Activated naive CD8-positive, alpha-beta T cell treated with anti-CD3 and anti-CD28 coated beads for 36 hours (primary cell): ENCODE results near the gene CGREF1. TPM values are rescaled to one million over a fixed set of nuclear protein-coding genes. Genes with fewer than 3 reads are reported as not detected.

ENCODE experiments used
- DNase-seq: peaks from one replicate; pipeline ENCODE4 v3.0.0; 2021
- H3K27ac Mint-ChIP-seq: one replicate; pipeline ENCODE4 v1.8.0; 2022; ENCODE audit warnings: mild to moderate bottlenecking, moderate library complexity, mixed read lengths
- H3K27me3 Mint-ChIP-seq: one replicate; pipeline ENCODE4 v1.8.0; 2022; ENCODE audit warnings: mild to moderate bottlenecking, mixed read lengths
- H3K36me3 Mint-ChIP-seq: one replicate; pipeline ENCODE4 v1.8.0; 2021; ENCODE audit warnings: mild to moderate bottlenecking, mixed read lengths
- H3K4me1 Mint-ChIP-seq: one replicate; pipeline ENCODE4 v1.8.0; 2021; ENCODE audit warnings: mixed read lengths
- H3K4me3 Mint-ChIP-seq: one replicate; pipeline ENCODE4 v1.8.0; 2022; ENCODE audit warnings: mild to moderate bottlenecking, moderate library complexity, mixed read lengths
- H3K9me3 Mint-ChIP-seq: one replicate; pipeline ENCODE4 v1.8.0; 2022; ENCODE audit warnings: mixed read lengths
- total RNA-seq, 2 experiments: library from RNA; stranded (reverse); gene quantifications; one replicate each; pipeline ENCODE4 v1.2.3, GENCODE V29; 2021

The CGREF1 gene
- total RNA-seq: 1 to 10 TPM; 8.8 to 9.8 TPM

- peak; percentile 25 for DNase-seq
- peak within 1 kb of the TSS; percentile 34 for H3K27ac Mint-ChIP-seq
- H3K9me3 Mint-ChIP-seq: no peaks in the 10 kb centered on the region
- peak within 1 kb of the TSS; percentile 78 for H3K4me3 Mint-ChIP-seq
- peaks cover 14% of the 10 kb centered on the region for H3K4me1 Mint-ChIP-seq
- H3K36me3 Mint-ChIP-seq: peaks cover 6% of the 10 kb centered on the region
- H3K27me3 Mint-ChIP-seq: peaks cover 26% of the 10 kb centered on the region
Measured at GRCh38 chr2:27118525-27119329, at the start of gene CGREF1. Gene CGREF1, minus strand, starts transcription at chr2:27119128. Its CDS starts 14,762 bp downstream, at chr2:27104366.

DNA sequence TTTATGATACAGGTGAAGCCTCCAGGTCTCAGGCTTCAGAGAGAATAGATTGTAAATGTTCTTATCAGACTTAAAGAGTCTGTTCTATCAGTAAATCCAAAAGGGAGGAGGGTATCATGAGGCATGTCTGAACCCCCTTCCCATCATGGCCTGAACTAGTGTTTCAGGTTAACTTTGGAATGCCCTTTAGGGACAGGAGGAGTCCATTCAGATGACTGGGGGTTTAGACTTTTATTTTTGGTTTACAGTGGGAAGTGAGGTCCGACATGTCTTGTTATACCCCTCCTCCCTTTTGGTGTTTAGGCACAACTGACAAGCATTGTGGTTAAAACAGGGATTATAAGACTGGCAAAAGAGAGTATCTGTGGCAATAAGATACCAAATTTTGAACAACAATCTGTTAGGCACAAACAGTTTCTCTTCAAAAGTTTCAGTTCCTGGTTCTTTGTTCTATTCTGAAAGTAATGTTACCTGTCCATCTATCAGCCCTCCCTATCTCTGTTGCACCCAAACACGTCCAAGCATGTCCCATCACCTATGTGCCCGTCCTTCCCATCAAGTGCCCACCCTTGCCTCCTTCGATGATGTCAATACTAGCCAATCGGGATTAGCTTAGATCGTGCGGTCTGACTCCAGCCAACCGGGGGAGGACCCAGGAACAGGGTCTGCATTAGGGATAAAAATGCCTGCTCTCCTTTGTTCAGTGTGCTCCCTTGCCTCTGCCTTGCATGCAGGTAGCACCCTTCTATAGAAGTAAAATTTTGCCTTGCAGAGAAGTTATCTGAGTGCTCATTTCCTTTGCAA, 46.2 kb upstream of the CGREF1 start:
- no peaks in the 10 kb centered on the region for H3K9me3 Mint-ChIP-seq
- H3K27ac Mint-ChIP-seq: no peak overlapping the region
- peaks cover 2% of the 10 kb centered on the region for H3K4me1 Mint-ChIP-seq
- no peaks in the 10 kb centered on the region for H3K36me3 Mint-ChIP-seq
- no peaks in the 10 kb centered on the region for H3K27me3 Mint-ChIP-seq
- DNase-seq: no peak
- H3K4me3 Mint-ChIP-seq: no peak overlapping the region

DNA sequence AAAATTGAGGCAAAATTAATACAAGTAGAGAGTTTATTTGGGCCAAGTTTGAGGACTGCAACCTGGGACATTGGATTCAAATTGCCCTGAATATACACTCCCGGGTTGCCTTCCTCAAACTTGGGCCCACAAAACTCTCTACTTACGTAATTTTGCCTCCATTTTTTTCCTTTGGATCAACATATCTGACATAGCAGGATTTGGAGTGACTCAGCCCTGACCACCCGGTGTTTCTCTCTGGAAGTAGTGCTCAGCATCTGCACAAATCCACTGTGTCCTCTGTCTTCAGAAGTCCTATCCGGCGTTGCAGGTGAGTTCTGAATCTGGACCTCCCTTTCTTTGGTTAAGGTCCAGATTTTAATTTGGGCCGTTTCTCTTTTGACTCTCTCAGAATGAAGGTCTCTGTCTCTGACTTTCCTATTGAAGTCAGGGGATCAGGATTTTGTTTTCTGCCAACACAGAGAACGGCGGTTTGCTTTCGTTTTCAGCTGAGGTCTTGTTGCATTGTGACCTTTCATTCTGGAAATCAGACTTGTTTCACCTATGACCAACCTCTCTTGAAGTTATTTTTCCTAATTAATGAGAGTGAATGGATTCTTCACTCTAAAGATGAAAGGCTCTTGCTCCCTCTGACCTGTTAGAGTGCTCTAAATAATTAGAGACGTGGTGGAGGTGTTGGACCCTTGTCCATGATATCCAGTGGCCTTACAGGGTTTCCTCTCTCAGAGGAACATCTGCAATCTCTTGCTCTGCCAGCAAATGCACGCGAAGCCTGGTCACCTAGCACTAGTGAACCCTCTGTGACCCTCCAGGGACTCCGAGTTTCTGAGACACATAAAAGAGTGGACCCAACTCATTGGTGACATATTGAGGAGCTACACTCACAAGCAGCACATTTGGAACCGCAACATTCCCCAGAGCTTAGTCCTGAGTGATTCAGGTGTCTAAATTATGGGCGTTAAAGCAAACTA, 43.5 kb upstream of the CGREF1 start:
- Mint-ChIP-seq H3K9me3 (no peaks in the 10 kb centered on the region), H3K27me3 (no peaks in the 10 kb centered on the region), H3K36me3 (no peaks in the 10 kb centered on the region), H3K4me3 (no peak overlapping the region), H3K27ac (no peak overlapping the region), H3K4me1 (no peaks in the 10 kb centered on the region)
- no peak for DNase-seq

DNA sequence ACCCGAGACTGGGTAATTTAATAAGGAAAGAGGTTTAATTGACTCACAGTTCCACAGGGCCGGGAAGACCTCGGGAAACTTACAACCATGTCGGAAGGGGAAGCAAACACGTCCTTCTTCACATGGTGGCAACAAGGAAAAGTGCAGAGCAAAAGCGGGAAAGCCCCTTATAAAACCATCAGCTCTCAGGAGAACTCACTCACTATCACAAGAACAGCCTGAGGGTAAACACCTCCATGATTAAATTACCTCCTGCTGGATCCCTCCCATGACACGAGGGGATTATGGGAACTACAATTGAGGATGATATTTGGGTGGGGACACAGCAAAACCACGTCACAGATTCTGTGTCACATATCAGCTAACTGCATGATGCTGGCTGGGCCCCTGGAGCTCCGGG, 41.3 kb upstream of the CGREF1 start:
- DNase-seq: no peak
- no peaks in the 10 kb centered on the region for H3K27me3 Mint-ChIP-seq
- H3K27ac Mint-ChIP-seq: no peak overlapping the region
- no peaks in the 10 kb centered on the region for H3K36me3 Mint-ChIP-seq
- H3K4me3 Mint-ChIP-seq: no peak overlapping the region
- no peaks in the 10 kb centered on the region for H3K9me3 Mint-ChIP-seq
- no peaks in the 10 kb centered on the region for H3K4me1 Mint-ChIP-seq

DNA sequence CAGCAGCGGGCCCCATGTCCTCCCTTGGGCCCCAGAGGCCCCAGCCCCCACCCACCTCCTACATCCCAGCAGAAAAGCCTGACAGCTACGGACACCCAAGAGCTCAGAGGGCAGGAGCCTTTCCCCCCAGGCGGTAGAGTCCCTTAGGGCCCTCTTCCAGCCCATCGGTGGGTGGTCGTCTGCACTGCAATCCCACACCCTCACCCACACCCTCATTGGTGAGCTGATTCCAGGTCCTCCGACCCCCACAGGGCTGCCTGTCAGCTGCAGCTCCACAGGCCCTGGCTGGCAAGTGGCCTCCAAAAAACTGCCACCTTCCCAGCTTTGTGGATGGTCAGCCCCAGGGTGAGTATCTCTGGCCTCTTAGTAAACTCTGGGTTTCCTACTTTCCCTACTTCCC, 40.3 kb upstream of the CGREF1 start:
- Mint-ChIP-seq H3K27me3 (no peaks in the 10 kb centered on the region), H3K27ac (no peak overlapping the region), H3K36me3 (no peaks in the 10 kb centered on the region), H3K4me3 (no peak overlapping the region), H3K4me1 (no peaks in the 10 kb centered on the region), H3K9me3 (no peaks in the 10 kb centered on the region)
- no peak for DNase-seq

DNA sequence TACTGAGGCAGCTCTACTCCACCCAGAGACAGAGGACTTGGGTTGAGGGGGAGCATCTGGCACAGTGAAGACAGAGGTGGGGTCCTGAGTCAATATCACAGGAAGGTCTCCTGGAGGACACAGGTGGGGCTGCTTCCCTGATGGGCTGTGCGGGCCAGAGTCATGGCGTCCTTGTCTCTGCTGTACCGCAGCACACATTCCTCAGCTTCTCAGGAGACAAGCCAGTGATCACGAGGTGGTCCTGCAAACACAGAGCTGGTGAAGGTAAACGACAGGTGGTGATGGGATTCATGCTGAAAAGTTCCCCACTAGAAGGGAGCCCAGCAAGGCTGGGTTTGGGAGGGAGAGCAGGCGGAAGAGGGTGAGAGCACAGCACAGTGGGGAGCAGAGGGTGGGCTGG, 39.5 kb upstream of the CGREF1 start:
- H3K36me3 Mint-ChIP-seq: no peaks in the 10 kb centered on the region
- no peak for DNase-seq
- no peaks in the 10 kb centered on the region for H3K27me3 Mint-ChIP-seq
- H3K27ac Mint-ChIP-seq: no peak overlapping the region
- no peak overlapping the region for H3K4me3 Mint-ChIP-seq
- no peaks in the 10 kb centered on the region for H3K9me3 Mint-ChIP-seq
- no peaks in the 10 kb centered on the region for H3K4me1 Mint-ChIP-seq

GRCh38 chr2:27155069-27155520, 36.2 kb upstream of the CGREF1 start:
- no peak for DNase-seq
- H3K27me3 Mint-ChIP-seq: no peaks in the 10 kb centered on the region
- H3K4me1 Mint-ChIP-seq: peaks cover 4% of the 10 kb centered on the region
- no peaks in the 10 kb centered on the region for H3K36me3 Mint-ChIP-seq
- no peaks in the 10 kb centered on the region for H3K9me3 Mint-ChIP-seq
- no peak overlapping the region for H3K27ac Mint-ChIP-seq
- no peak overlapping the region for H3K4me3 Mint-ChIP-seq

DNA sequence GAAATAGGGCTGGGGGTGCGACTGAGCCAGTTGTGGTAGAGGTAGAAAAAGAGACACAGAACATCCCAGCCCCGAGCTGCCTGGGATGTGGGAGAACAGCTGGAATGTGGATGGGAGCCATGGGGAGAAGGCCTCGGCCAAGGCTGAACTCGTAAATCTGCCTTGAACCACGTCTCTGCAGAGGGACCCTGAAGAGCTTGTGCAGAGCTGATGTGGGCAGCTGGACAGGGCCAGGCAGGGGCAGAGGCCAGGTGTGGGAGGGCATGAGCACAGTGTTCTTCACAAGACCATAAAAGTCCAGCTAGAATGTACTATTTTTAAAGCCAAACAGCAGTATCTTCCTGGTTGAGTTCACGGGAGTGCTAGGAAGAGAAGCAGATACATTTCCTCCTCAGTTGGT, 35.6 kb upstream of the CGREF1 start:
- Mint-ChIP-seq H3K4me3 (no peak overlapping the region), H3K27ac (no peak overlapping the region), H3K27me3 (no peaks in the 10 kb centered on the region), H3K36me3 (no peaks in the 10 kb centered on the region), H3K9me3 (no peaks in the 10 kb centered on the region), H3K4me1 (peaks cover 4% of the 10 kb centered on the region)
- DNase-seq: no peak

- Mint-ChIP-seq H3K27me3 (no peaks in the 10 kb centered on the region), H3K4me3 (no peak overlapping the region), H3K27ac (no peak overlapping the region), H3K4me1 (peaks cover 4% of the 10 kb centered on the region), H3K36me3 (no peaks in the 10 kb centered on the region), H3K9me3 (no peaks in the 10 kb centered on the region)
- DNase-seq: no peak
Measured at GRCh38 chr2:27152796-27153464, 34.0 kb upstream of the CGREF1 start.

- no peak overlapping the region for H3K4me3 Mint-ChIP-seq
Measured at GRCh38 chr2:27152102-27152795, 33.3 kb upstream of the CGREF1 start.

DNA sequence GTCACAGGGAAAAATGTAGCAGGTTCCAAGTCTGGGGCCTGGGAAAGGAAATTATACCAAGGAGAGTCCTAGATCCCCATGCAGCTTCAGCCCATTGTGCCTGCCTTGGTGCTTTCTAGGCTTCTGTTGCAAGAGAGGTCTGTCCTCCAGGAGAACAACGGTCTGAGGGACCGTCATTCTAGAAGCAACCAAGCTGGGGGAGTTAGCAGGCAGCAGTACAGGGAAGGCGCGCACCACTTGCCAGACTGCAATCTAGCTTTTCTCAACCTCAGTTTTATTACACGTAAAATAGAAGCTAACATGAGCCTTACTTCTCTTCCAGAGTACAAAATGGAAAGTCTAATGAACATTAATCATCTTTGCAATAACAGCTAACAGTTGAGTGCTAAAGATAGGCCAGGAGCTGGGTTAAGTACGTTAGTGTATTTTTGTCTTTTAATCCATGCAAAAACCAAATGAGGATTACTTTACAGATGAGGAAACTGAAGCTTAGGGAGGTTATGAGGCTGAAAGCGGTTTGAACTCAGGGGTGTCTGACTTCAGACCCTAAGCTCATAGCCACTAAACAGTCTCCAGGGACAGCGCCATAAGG, 31.8 kb upstream of the CGREF1 start:
- H3K27ac Mint-ChIP-seq: no peak overlapping the region
- H3K9me3 Mint-ChIP-seq: no peaks in the 10 kb centered on the region
- peaks cover 4% of the 10 kb centered on the region for H3K4me1 Mint-ChIP-seq
- no peak for DNase-seq
- no peaks in the 10 kb centered on the region for H3K27me3 Mint-ChIP-seq
- H3K36me3 Mint-ChIP-seq: no peaks in the 10 kb centered on the region
- H3K4me3 Mint-ChIP-seq: no peak overlapping the region

More at GRCh38 chr2:27152102-27152795, 33.3 kb upstream of the CGREF1 start:
- Mint-ChIP-seq H3K9me3 (no peaks in the 10 kb centered on the region), H3K4me1 (peaks cover 4% of the 10 kb centered on the region), H3K27me3 (no peaks in the 10 kb centered on the region), H3K36me3 (no peaks in the 10 kb centered on the region), H3K27ac (no peak overlapping the region)
- DNase-seq: no peak

DNA sequence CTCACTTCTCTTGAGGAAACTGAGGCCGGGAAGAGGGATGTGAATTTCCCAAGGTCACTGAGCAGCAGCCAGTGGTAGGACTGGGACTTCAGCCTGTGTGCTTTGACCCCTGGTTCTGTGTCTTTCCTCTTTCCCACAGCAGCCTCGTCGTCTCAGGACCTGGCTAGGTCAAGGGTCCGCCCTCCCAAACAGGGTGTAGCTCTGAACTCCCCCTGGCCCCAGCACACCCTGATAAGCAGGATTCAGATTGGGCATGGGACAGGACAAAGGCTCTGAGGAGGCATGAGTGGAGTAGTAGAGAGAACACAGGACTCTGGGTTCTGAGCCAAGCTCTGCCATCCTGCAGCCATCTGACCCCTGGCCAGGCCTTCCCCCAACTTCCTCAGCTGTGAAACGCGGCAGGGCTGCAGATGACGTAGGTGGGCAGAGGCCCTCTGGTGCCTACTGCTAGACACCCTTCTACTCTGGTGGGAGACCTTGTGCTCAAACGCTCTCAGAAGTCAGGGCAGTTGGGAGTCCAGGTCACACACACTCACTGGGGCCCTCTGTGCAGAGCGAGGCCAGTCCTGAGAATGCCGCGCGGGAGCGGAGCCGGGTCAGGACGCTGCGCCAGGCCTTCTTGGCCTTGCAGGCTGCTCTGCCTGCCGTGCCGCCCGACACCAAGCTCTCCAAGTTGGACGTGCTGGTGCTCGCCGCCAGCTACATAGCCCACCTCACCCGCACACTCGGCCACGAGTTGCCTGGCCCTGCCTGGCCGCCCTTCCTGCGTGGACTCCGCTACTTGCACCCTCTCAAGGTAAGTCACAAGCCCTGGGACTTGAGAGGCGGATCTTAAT, 30.9 kb upstream of the CGREF1 start:
- H3K27me3 Mint-ChIP-seq: no peaks in the 10 kb centered on the region
- peaks cover 4% of the 10 kb centered on the region for H3K4me1 Mint-ChIP-seq
- no peak overlapping the region for H3K4me3 Mint-ChIP-seq
- no peaks in the 10 kb centered on the region for H3K36me3 Mint-ChIP-seq
- no peaks in the 10 kb centered on the region for H3K9me3 Mint-ChIP-seq
- no peak overlapping the region for H3K27ac Mint-ChIP-seq
- DNase-seq: no peak
